Panc1 (cell line): ENCODE measurements around the gene JAML. TPM values are rescaled to one million over a fixed set of nuclear protein-coding genes. Genes with fewer than 3 reads are reported as not detected.

ENCODE experiments used
- ATAC-seq: fragments of 200-7000 bp; cut with Tn5 transposase; 2 replicates; pipeline ENCODE4 v1.9.1; 2020; ENCODE audit warnings: mild to moderate bottlenecking, moderate library complexity
- BruUV-seq: library from RNA; stranded (reverse); fragments of 400-500 nt; replicated peaks from 2 replicates; lab custom pipeline; 2021; lab: Mats Ljungman, UMichigan
- CTCF ChIA-PET: fragments of 300-600 bp; sonication (Branson Sonifier 250); formaldehyde crosslinking; loops from one replicate; lab custom pipeline; 2022; ENCODE audit warnings: antibody characterized with exemption; lab: Charles Lee
- POLR2A ChIA-PET: fragments of 300-600 bp; sonication (Branson Sonifier 250); formaldehyde crosslinking; loops from one replicate; lab custom pipeline; 2022; ENCODE audit warnings: antibody characterized with exemption; lab: Charles Lee
- DNase-seq: peaks from one replicate; pipeline ENCODE4 v3.0.0-alpha.2; 2010; ENCODE audit warnings: low read depth, low spot score
- H3K27ac ChIP-seq: 2 replicates; pipeline ENCODE4 v1.5.1; 2011; ENCODE audit warnings: mild to moderate bottlenecking, low read length, inconsistent platforms
- H3K27me3 ChIP-seq: fragments of 200-500 bp; sonication (Bioruptor generic); 2 replicates; pipeline ENCODE4 v1.6.0; 2014; ENCODE audit warnings: low read length, inconsistent platforms; ENCODE audit not compliant: control insufficient read depth, insufficient read depth
- H3K36me3 ChIP-seq: fragments of 200-500 bp; sonication (Bioruptor generic); 2 replicates; pipeline ENCODE4 v1.5.1; 2014; ENCODE audit warnings: inconsistent platforms, mild to moderate bottlenecking, low read length, moderate library complexity; ENCODE audit not compliant: control insufficient read depth, insufficient read depth
- H3K4me1 ChIP-seq: 2 replicates; pipeline ENCODE4 v1.5.1; 2011; ENCODE audit warnings: inconsistent platforms, mild to moderate bottlenecking, low read length, moderate library complexity; ENCODE audit not compliant: control insufficient read depth, insufficient read depth
- H3K4me3 ChIP-seq, 2 experiments: 2 replicates each; pipeline ENCODE4 v1.5.1; 2011 to 2012; ENCODE audit warnings: low read depth in 2 of 2, low read length in 2 of 2, mild to moderate bottlenecking in 2 of 2, inconsistent platforms in 1 of 2, moderate library complexity in 1 of 2
- H3K9me3 ChIP-seq: fragments of 200-500 bp; sonication (Bioruptor generic); 2 replicates; pipeline ENCODE4 v1.5.1; 2014; ENCODE audit warnings: low read depth, mild to moderate bottlenecking, inconsistent platforms, low read length, moderate library complexity; ENCODE audit not compliant: control insufficient read depth, insufficient read depth
- POLR2AphosphoS5 ChIP-seq: IDR thresholded peaks from 2 replicates; pipeline ENCODE4 v1.6.1; 2012; ENCODE audit warnings: mild to moderate bottlenecking, low read depth, low read length, moderate library complexity
- SIN3A ChIP-seq: IDR thresholded peaks from 2 replicates; pipeline ENCODE4 v1.6.1; 2012; ENCODE audit warnings: low read depth, mild to moderate bottlenecking, low read length, moderate library complexity, borderline replicate concordance; ENCODE audit not compliant: insufficient read depth
- TCF7L2 ChIP-seq: IDR thresholded peaks from 2 replicates; pipeline ENCODE4 v1.6.1; 2011; ENCODE audit warnings: mild to moderate bottlenecking, low read depth, low read length, inconsistent platforms
- in situ Hi-C: cut with HindIII; loops from 2 replicates; pipeline ENCODE4 v1.10.0; 2016; ENCODE audit warnings: low sequenced_read_pairs, low pct_unique_long_range_greater_than_20kb
- intact Hi-C: fragments of 100-400 bp; cut with micrococcal nuclease; formaldehyde crosslinking; loops from one replicate; pipeline ENCODE4 v1.10.0; 2022; ENCODE audit not compliant: unreplicated experiment
- total RNA-seq: library from RNA; stranded (reverse); gene quantifications from one replicate; pipeline ENCODE4 v1.2.1, GENCODE V29; 2021; ENCODE audit not compliant: unreplicated experiment
- TF ChIP-seq, protein P1 (sequence below): fragments of 450-650 bp; IDR thresholded peaks from 2 replicates; pipeline ENCODE4 v1.5.1; 2017; ENCODE audit warnings: mild to moderate bottlenecking
- TF ChIP-seq, protein P2 (sequence below), 2 experiments: IDR thresholded peaks; 2 replicates each; pipeline ENCODE4 v1.6.1; 2011 to 2012; ENCODE audit warnings: low read depth in 2 of 2, control low read depth in 1 of 2, low read length in 1 of 2, mild to moderate bottlenecking in 1 of 2, moderate library complexity in 1 of 2; ENCODE audit not compliant: insufficient read depth in 1 of 2

JAML gene
- total RNA-seq, 1 experiment from 2014 or later, result 0.39 TPM

DNA sequence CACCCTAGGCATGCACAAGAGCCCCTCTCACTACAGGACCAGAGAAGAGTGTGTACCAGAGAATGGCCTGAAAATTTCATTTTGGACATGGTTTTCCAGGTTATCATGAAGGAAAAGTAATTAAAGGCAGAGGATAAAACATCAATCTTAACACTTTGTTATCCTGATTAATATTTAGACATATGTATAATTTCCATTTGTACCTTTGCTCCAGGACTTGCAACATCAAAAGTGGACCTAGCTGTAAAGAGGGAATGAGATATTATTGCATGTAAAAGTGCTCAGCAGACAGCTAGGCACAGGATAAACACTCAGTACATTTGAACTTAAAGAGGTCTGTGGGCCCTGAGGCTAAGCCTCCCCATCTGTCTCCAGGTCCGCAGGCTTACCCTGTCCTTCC, 70.2 kb downstream of the JAML start:
- no peak overlapping the region for H3K27ac ChIP-seq
- no TSS peak for BruUV-seq
- no peaks in the 10 kb centered on the region for H3K36me3 ChIP-seq
- no peak overlapping the region for H3K4me3 ChIP-seq
- CTCF ChIA-PET, result no interaction called here
- peaks cover 4% of the 10 kb centered on the region for H3K4me1 ChIP-seq
- H3K9me3 ChIP-seq, result no peaks in the 10 kb centered on the region
- POLR2A ChIA-PET, result no interaction called here
- in situ Hi-C loops, result no loop called here
- DNase-seq (no peak), ATAC-seq (no peak)
- intact Hi-C loops, result loop anchor here (5.0 kb wide), 1 partner anchor 138 kb away; no protein-coding TSS in a partner anchor
- H3K27me3 ChIP-seq, result peaks cover 38% of the 10 kb centered on the region
- TF ChIP-seq, protein P1, sequence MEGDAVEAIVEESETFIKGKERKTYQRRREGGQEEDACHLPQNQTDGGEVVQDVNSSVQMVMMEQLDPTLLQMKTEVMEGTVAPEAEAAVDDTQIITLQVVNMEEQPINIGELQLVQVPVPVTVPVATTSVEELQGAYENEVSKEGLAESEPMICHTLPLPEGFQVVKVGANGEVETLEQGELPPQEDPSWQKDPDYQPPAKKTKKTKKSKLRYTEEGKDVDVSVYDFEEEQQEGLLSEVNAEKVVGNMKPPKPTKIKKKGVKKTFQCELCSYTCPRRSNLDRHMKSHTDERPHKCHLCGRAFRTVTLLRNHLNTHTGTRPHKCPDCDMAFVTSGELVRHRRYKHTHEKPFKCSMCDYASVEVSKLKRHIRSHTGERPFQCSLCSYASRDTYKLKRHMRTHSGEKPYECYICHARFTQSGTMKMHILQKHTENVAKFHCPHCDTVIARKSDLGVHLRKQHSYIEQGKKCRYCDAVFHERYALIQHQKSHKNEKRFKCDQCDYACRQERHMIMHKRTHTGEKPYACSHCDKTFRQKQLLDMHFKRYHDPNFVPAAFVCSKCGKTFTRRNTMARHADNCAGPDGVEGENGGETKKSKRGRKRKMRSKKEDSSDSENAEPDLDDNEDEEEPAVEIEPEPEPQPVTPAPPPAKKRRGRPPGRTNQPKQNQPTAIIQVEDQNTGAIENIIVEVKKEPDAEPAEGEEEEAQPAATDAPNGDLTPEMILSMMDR, result no peak
- TF ChIP-seq, protein P2, sequence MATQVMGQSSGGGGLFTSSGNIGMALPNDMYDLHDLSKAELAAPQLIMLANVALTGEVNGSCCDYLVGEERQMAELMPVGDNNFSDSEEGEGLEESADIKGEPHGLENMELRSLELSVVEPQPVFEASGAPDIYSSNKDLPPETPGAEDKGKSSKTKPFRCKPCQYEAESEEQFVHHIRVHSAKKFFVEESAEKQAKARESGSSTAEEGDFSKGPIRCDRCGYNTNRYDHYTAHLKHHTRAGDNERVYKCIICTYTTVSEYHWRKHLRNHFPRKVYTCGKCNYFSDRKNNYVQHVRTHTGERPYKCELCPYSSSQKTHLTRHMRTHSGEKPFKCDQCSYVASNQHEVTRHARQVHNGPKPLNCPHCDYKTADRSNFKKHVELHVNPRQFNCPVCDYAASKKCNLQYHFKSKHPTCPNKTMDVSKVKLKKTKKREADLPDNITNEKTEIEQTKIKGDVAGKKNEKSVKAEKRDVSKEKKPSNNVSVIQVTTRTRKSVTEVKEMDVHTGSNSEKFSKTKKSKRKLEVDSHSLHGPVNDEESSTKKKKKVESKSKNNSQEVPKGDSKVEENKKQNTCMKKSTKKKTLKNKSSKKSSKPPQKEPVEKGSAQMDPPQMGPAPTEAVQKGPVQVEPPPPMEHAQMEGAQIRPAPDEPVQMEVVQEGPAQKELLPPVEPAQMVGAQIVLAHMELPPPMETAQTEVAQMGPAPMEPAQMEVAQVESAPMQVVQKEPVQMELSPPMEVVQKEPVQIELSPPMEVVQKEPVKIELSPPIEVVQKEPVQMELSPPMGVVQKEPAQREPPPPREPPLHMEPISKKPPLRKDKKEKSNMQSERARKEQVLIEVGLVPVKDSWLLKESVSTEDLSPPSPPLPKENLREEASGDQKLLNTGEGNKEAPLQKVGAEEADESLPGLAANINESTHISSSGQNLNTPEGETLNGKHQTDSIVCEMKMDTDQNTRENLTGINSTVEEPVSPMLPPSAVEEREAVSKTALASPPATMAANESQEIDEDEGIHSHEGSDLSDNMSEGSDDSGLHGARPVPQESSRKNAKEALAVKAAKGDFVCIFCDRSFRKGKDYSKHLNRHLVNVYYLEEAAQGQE (IDR thresholded peaks at IDR 0.05; ENCODE audit: insufficient read depth in 1 of 2, low read depth in 2 of 2, low read length in 1 of 2), result no peak
- TF ChIP-seq SIN3A (no peak), TCF7L2 (no peak), POLR2AphosphoS5 (no peak)

DNA sequence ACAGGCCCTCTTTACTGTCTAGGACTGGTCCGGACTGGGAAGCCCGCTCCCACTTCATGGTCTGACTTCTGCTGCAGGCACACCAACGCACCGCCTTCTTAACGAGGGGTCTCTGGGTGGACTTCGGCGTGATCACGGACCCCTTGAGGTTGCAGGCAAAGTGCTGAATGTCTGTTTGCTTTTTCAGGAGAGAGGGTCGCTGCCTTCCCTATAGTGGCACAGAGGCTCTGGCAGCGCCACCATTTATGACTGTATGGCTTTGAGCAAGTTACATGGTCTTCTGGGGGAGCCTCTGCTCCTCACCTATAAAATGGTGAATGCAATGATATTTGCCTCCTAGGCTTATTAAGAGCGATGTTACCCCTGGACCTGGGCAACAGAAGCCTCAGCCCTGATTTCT, 70.8 kb downstream of the JAML start:
- H3K27ac ChIP-seq, result no peak overlapping the region
- H3K4me1 ChIP-seq, result peaks cover 4% of the 10 kb centered on the region
- H3K27me3 ChIP-seq, result peaks cover 35% of the 10 kb centered on the region
- POLR2A ChIA-PET, result no interaction called here
- no TSS peak for BruUV-seq
- no peak for ATAC-seq
- intact Hi-C loops (loop anchor here (5.0 kb wide), 1 partner anchor 138 kb away; no protein-coding TSS in a partner anchor), in situ Hi-C loops (no loop called here)
- H3K4me3 ChIP-seq, result no peak overlapping the region
- H3K9me3 ChIP-seq, result no peaks in the 10 kb centered on the region
- CTCF ChIA-PET, result no interaction called here
- TF ChIP-seq TCF7L2 (no peak), POLR2AphosphoS5 (no peak), SIN3A (no peak)
- TF ChIP-seq, protein P2 (IDR thresholded peaks at IDR 0.05; ENCODE audit: insufficient read depth in 1 of 2, low read depth in 2 of 2, low read length in 1 of 2), result no peak
- TF ChIP-seq, protein P1, result no peak
- DNase-seq, result no peak
- H3K36me3 ChIP-seq, result no peaks in the 10 kb centered on the region
